AG10803 (cell line): Measurements from ENCODE around the gene NFE2L3.

Experiments
- DNase-seq: peaks from one replicate; pipeline ENCODE4 v3.0.0; 2010; ENCODE audit warnings: low read depth
- H3K4me3 ChIP-seq: 2 replicates; pipeline ENCODE4 v1.5.1; 2011; ENCODE audit warnings: mild to moderate bottlenecking, low read length, control low read depth
- CTCF ChIP-seq: conservative IDR thresholded peaks from 2 replicates; pipeline ENCODE4 v1.5.1; 2011; ENCODE audit warnings: mild to moderate bottlenecking, low read length, control low read depth, inconsistent platforms

Gene NFE2L3

GRCh38 chr7:26151953-26152781, at the start of gene NFE2L3:
TSS of gene NFE2L3 (plus strand) at chr7:26152198. CDS start at chr7:26152499, 301 bp downstream.
- no peak for TF ChIP-seq CTCF
- H3K4me3 ChIP-seq: peak within 1 kb of the TSS; percentile 54
- DNase-seq: peak; percentile 34

- no peak for DNase-seq
- H3K4me3 ChIP-seq: no peak overlapping the region
- TF ChIP-seq CTCF: no peak
Measured at GRCh38 chr7:26103596-26103995, 48.4 kb upstream of the NFE2L3 start.

- TF ChIP-seq CTCF: no peak
- no peak overlapping the region for H3K4me3 ChIP-seq
- no peak for DNase-seq
Measured at GRCh38 chr7:26105236-26105635, 46.8 kb upstream of the NFE2L3 start.

- H3K4me3 ChIP-seq: no peak overlapping the region
- TF ChIP-seq CTCF: no peak
- no peak for DNase-seq
Measured at GRCh38 chr7:26105931-26106330, 46.1 kb upstream of the NFE2L3 start.

- no peak overlapping the region for H3K4me3 ChIP-seq
- TF ChIP-seq CTCF: no peak
- DNase-seq: no peak
Measured at GRCh38 chr7:26112203-26112740, 39.7 kb upstream of the NFE2L3 start.

GRCh38 chr7:26115650-26116049, 36.3 kb upstream of the NFE2L3 start:
- TF ChIP-seq CTCF: no peak
- DNase-seq: no peak
- no peak overlapping the region for H3K4me3 ChIP-seq
